ENCODE data around the gene SORBS2.

DNA sequence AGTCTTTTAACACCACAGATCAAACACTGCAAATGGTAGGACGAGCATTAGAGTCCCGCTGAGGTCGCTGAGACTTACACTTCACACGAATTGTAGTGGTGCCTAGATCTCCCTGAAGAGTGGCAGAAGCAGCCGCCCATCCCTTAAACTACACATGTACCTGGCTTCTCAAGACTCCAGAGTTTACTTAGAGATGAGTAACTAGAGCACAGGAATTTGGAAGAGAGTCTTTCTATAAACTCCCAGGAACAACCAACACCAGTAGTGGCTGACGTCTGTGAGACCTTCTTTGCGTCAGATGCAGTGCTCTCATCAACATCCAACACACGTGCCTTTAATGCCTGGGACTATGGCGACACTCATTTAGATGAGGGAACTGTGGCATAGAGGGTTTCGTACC is 12.6 kb downstream of the SORBS2 start:
- TF ChIP-seq, protein P1, sequence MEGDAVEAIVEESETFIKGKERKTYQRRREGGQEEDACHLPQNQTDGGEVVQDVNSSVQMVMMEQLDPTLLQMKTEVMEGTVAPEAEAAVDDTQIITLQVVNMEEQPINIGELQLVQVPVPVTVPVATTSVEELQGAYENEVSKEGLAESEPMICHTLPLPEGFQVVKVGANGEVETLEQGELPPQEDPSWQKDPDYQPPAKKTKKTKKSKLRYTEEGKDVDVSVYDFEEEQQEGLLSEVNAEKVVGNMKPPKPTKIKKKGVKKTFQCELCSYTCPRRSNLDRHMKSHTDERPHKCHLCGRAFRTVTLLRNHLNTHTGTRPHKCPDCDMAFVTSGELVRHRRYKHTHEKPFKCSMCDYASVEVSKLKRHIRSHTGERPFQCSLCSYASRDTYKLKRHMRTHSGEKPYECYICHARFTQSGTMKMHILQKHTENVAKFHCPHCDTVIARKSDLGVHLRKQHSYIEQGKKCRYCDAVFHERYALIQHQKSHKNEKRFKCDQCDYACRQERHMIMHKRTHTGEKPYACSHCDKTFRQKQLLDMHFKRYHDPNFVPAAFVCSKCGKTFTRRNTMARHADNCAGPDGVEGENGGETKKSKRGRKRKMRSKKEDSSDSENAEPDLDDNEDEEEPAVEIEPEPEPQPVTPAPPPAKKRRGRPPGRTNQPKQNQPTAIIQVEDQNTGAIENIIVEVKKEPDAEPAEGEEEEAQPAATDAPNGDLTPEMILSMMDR (IDR thresholded peaks at IDR 0.05), result no peak
- no peak for TF ChIP-seq POLR2A (IDR thresholded peaks at IDR 0.05)
